ENCODE measurements around the gene VSTM2B.

Gene VSTM2B

GRCh38 chr19:29497241-29497640 is 28.6 kb upstream of the VSTM2B start:
- no peak for DNase-seq

- no peak for DNase-seq
These were observed 27.9 kb upstream of the VSTM2B start for GRCh38 chr19:29497686-29498436.

GRCh38 chr19:29499261-29499920 is 26.4 kb upstream of the VSTM2B start:
- no peak for DNase-seq

GRCh38 chr19:29499921-29500590 is 25.7 kb upstream of the VSTM2B start:
- DNase-seq: no peak

- DNase-seq: no peak
These were observed 23.8 kb upstream of the VSTM2B start for GRCh38 chr19:29501816-29502580.

GRCh38 chr19:29502581-29502850 is 23.3 kb upstream of the VSTM2B start:
- DNase-seq: no peak

- DNase-seq: no peak
These were observed 22.5 kb upstream of the VSTM2B start for GRCh38 chr19:29503140-29503758.

- no peak for DNase-seq
These were observed 22.0 kb upstream of the VSTM2B start for GRCh38 chr19:29503785-29504184.

- no peak for DNase-seq
These were observed 21.3 kb upstream of the VSTM2B start for GRCh38 chr19:29504454-29504853.

- no peak for DNase-seq
These were observed 20.5 kb upstream of the VSTM2B start for GRCh38 chr19:29505097-29505824.

GRCh38 chr19:29506619-29506911 is 19.2 kb upstream of the VSTM2B start:
- DNase-seq: no peak

- DNase-seq: peak; percentile 32
These were observed 18.5 kb upstream of the VSTM2B start for GRCh38 chr19:29507081-29507860.

GRCh38 chr19:29508181-29508580 is 17.6 kb upstream of the VSTM2B start:
- DNase-seq: no peak

GRCh38 chr19:29509456-29509855 is 16.3 kb upstream of the VSTM2B start:
- no peak for DNase-seq

GRCh38 chr19:29510701-29511265 is 15.0 kb upstream of the VSTM2B start:
- no peak for DNase-seq

- no peak for DNase-seq
These were observed 14.0 kb upstream of the VSTM2B start for GRCh38 chr19:29511768-29512167.

GRCh38 chr19:29512748-29513147 is 13.0 kb upstream of the VSTM2B start:
- no peak for DNase-seq

GRCh38 chr19:29514525-29515232 is 11.1 kb upstream of the VSTM2B start:
- DNase-seq: no peak

GRCh38 chr19:29515233-29515619 is 10.6 kb upstream of the VSTM2B start:
- no peak for DNase-seq

- DNase-seq: no peak
These were observed 10.0 kb upstream of the VSTM2B start for GRCh38 chr19:29515706-29516357.
